Smooth muscle cell (in vitro differentiated cells): Measurements from ENCODE around the gene POLK. TPM values are rescaled to one million over a fixed set of nuclear protein-coding genes. Genes with fewer than 3 reads are reported as not detected.

Experiments
- DNase-seq: peaks from one replicate; lab custom pipeline; 2025; ENCODE audit not compliant: unreplicated experiment; lab: John Stamatoyannopoulos, UW
- H2AFZ ChIP-seq: fragments of 200-600 bp; sonication (generic); 2 replicates; pipeline ENCODE4 v1.6.0; 2016; ENCODE audit warnings: antibody characterized with exemption, low read depth, mild to moderate bottlenecking
- H3F3A ChIP-seq: fragments of 200-600 bp; sonication (generic); 2 replicates; pipeline ENCODE4 v1.6.0; 2017; ENCODE audit warnings: antibody characterized with exemption, low read depth
- H3K27ac ChIP-seq: fragments of 200-600 bp; sonication (generic); 2 replicates; pipeline ENCODE4 v1.5.1; 2016; ENCODE audit warnings: low read depth, mild to moderate bottlenecking
- H3K27me3 ChIP-seq: fragments of 200-600 bp; sonication (generic); 2 replicates; pipeline ENCODE4 v1.6.1; 2016; ENCODE audit warnings: low read depth, mild to moderate bottlenecking
- H3K36me3 ChIP-seq: fragments of 200-600 bp; sonication (generic); 2 replicates; pipeline ENCODE4 v1.5.1; 2016; ENCODE audit warnings: low read depth
- H3K4me1 ChIP-seq: fragments of 200-600 bp; sonication (generic); 2 replicates; pipeline ENCODE4 v1.5.1; 2016; ENCODE audit warnings: low read depth
- H3K4me2 ChIP-seq: fragments of 200-600 bp; sonication (generic); 2 replicates; pipeline ENCODE4 v1.6.0; 2016; ENCODE audit warnings: mild to moderate bottlenecking
- H3K4me3 ChIP-seq: fragments of 200-600 bp; sonication (generic); 2 replicates; pipeline ENCODE4 v1.5.1; 2016; ENCODE audit warnings: mild to moderate bottlenecking
- H3K79me2 ChIP-seq: fragments of 200-600 bp; sonication (generic); 2 replicates; pipeline ENCODE4 v1.6.0; 2016; ENCODE audit warnings: low read depth, mild to moderate bottlenecking
- H3K9ac ChIP-seq: fragments of 200-600 bp; sonication (generic); 2 replicates; pipeline ENCODE4 v1.6.0; 2016; ENCODE audit warnings: low read depth
- H3K9me3 ChIP-seq: fragments of 200-600 bp; sonication (generic); replicated peaks from 2 replicates; pipeline ENCODE4 v1.5.1; 2016; ENCODE audit warnings: low read depth
- H4K20me1 ChIP-seq: fragments of 200-600 bp; sonication (generic); 2 replicates; pipeline ENCODE4 v1.6.0; 2016; ENCODE audit warnings: low read depth
- CTCF ChIP-seq: fragments of 200-600 bp; sonication (generic); IDR thresholded peaks from 2 replicates; pipeline ENCODE4 v1.5.1; 2017; ENCODE audit warnings: borderline replicate concordance, mild to moderate bottlenecking, antibody characterized with exemption; ENCODE audit not compliant: insufficient read depth, poor library complexity, severe bottlenecking
- WGBS: methylation state at CpG from one replicate; pipeline ENCODE4 v1.1.7; 2016; ENCODE audit warnings: low lambda C conversion rate; 5-methylcytosine and 5-hydroxymethylcytosine counted together
- polyA plus RNA-seq: library from polyadenylated mRNA; unstranded; fragments of >200 nt; fragmentation: Nextera tagmentation; extraction: Ambion mirVana; gene quantifications from 2 replicates; pipeline ENCODE4 v1.2.1, GENCODE V29; 2016
- total RNA-seq: library from RNA; depleted of rRNA; stranded (reverse); fragments of >200 nt; gene quantifications from 2 replicates; pipeline ENCODE4 v1.2.3, GENCODE V29; 2014

The POLK gene
- total and polyA plus RNA-seq, 2 experiments from 2014 or later, result 12.8 to 36.5 TPM

- DNase-seq, result no peak
Measured at GRCh38 chr5:75536147-75536546, 24.5 kb downstream of the POLK start.

GRCh38 chr5:75536694-75537360 lies 25.1 kb downstream of the POLK start:
- Histone ChIP-seq H3K9me3 (no peaks in the 10 kb centered on the region), H3K27me3 (no peaks in the 10 kb centered on the region), H3K4me3 (no peak overlapping the region), H3K79me2 (peaks cover 94% of the 10 kb centered on the region), H3K4me2 (no peak overlapping the region), H3K4me1 (no peaks in the 10 kb centered on the region), H3F3A (peaks cover 8% of the 10 kb centered on the region), H2AFZ (no peak overlapping the region), H3K36me3 (peaks cover 6% of the 10 kb centered on the region), H3K27ac (no peak overlapping the region), H4K20me1 (peaks cover 70% of the 10 kb centered on the region), H3K9ac (no peak overlapping the region)
- TF ChIP-seq CTCF, result no peak
- DNase-seq, result no peak
- WGBS, result 94% methylated on average over 6 of the region's 6 CpGs

More at GRCh38 chr5:75536147-75536546, 24.5 kb downstream of the POLK start:
- Histone ChIP-seq H3K4me2 (no peak overlapping the region), H3K9ac (no peak overlapping the region), H3K79me2 (peaks cover 94% of the 10 kb centered on the region), H3K27me3 (no peaks in the 10 kb centered on the region), H3K9me3 (no peaks in the 10 kb centered on the region), H4K20me1 (peaks cover 66% of the 10 kb centered on the region), H2AFZ (no peak overlapping the region), H3K4me3 (no peak overlapping the region), H3K27ac (no peak overlapping the region), H3K4me1 (no peaks in the 10 kb centered on the region), H3F3A (peaks cover 8% of the 10 kb centered on the region), H3K36me3 (peaks cover 6% of the 10 kb centered on the region)
- 96% methylated on average over 3 of the region's 3 CpGs for WGBS
- TF ChIP-seq CTCF, result no peak

GRCh38 chr5:75538211-75538610 lies 26.5 kb downstream of the POLK start:
- Histone ChIP-seq H3K27ac (no peak overlapping the region), H3K4me2 (no peak overlapping the region), H3K79me2 (peaks cover 95% of the 10 kb centered on the region), H3F3A (peaks cover 6% of the 10 kb centered on the region), H3K4me1 (no peaks in the 10 kb centered on the region), H3K27me3 (no peaks in the 10 kb centered on the region), H3K36me3 (peaks cover 6% of the 10 kb centered on the region), H3K9ac (no peak overlapping the region), H3K9me3 (no peaks in the 10 kb centered on the region), H2AFZ (no peak overlapping the region), H3K4me3 (no peak overlapping the region), H4K20me1 (peaks cover 83% of the 10 kb centered on the region)
- no peak for TF ChIP-seq CTCF
- no peak for DNase-seq
- 98% methylated on average over 1 of the region's 1 CpG for WGBS

GRCh38 chr5:75545131-75545530 lies 33.4 kb downstream of the POLK start:
- H3K4me1 ChIP-seq, result no peaks in the 10 kb centered on the region
- DNase-seq, result no peak
- H4K20me1 ChIP-seq, result peaks cover 61% of the 10 kb centered on the region
- no peak overlapping the region for H3K4me2 ChIP-seq
- no peak overlapping the region for H2AFZ ChIP-seq
- TF ChIP-seq CTCF, result no peak
- H3K9ac ChIP-seq, result no peak overlapping the region
- H3K36me3 ChIP-seq, result no peaks in the 10 kb centered on the region
- H3K4me3 ChIP-seq, result no peak overlapping the region
- H3K27me3 ChIP-seq, result no peaks in the 10 kb centered on the region
- H3K9me3 ChIP-seq, result no peaks in the 10 kb centered on the region
- peaks cover 59% of the 10 kb centered on the region for H3K79me2 ChIP-seq
- no peaks in the 10 kb centered on the region for H3F3A ChIP-seq
- 98% methylated on average over 2 of the region's 2 CpGs for WGBS
- H3K27ac ChIP-seq, result no peak overlapping the region
